ENCODE data around the gene MMP21.

MMP21 gene, protein sequence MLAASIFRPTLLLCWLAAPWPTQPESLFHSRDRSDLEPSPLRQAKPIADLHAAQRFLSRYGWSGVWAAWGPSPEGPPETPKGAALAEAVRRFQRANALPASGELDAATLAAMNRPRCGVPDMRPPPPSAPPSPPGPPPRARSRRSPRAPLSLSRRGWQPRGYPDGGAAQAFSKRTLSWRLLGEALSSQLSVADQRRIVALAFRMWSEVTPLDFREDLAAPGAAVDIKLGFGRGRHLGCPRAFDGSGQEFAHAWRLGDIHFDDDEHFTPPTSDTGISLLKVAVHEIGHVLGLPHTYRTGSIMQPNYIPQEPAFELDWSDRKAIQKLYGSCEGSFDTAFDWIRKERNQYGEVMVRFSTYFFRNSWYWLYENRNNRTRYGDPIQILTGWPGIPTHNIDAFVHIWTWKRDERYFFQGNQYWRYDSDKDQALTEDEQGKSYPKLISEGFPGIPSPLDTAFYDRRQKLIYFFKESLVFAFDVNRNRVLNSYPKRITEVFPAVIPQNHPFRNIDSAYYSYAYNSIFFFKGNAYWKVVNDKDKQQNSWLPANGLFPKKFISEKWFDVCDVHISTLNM

DNA sequence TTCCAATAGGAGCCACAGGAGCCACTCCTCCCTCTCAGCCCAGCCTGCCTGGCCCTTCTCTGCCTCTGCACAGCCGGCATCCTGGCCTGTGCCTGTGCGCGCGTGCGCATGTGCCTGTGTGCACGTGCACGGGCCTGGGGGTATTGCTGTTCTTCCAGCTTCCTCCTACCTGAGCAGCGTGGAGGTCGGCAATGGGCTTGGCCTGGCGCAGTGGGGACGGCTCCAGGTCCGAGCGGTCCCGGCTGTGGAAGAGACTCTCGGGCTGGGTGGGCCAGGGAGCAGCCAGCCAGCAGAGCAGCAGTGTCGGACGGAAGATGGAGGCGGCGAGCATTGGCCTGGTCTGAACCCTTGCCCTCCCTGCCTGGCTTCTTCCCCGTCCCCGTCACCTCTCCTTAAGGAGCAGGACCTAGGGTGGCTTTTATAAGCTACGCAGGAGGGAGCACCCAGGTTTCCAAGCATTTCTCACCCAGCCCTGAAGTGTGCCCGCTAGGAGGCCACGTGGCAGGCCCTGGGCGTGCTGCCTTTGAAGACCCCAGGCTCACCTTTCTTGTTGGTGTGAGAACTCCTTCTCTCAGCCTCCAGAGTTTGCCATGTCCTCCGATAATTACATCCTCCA, at the start of gene MMP21:
Gene MMP21 (minus strand): TSS at position 331 of the 616 bp plus-strand sequence. CDS start 0 bp downstream, at position 331.
- no peak for DNase-seq (ENCODE audit: low spot score)

DNA sequence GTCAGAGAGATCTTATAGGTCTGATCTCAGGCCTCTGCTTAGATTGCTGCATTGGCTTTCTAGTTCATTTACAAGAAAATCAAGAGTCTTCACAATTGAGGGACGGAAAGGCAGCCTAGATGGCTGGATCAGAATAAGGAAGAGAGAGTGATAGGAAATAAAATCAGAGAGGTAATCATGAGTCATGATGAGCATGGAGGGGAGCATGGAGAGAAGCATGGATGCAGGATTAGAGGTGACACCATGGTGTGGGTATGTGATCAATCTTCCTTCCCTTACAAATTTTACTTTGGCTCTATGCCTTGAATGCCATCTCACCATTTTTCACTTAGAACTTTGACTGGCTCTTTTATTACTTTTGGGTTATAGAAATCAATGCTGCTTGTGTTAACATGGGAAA, 49.1 kb upstream of the MMP21 start:
- peak; percentile 97 for DNase-seq (ENCODE audit: low spot score)

DNA sequence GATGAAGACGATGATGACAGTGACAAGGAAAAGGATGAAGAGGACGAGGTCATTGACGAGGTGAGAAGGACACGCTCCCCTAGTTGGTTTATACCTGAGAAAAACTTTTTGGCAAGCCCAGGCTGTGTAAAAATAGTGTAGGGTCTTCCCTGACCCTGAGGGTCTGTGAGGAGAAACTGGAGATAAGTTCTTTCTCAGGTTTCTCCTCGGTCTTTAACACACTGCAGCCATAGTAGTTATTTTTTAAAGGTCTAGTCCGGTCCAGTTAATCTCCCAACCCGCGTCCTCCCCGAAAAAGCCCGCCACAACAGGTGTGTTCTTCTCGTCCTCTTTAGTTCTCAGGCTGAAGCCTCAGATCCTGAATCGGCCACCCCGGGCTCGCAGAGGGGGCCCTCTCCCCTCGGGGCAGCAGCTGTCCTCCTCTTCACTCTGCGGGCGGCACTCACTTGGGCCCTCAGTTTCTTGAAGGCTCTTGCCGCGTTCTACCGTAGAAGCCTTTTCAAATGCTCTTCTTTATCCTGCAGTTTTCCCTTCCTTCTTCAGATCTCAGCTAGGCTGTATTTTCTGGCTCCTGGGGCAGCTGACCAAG, 48.1 kb upstream of the MMP21 start:
- DNase-seq (ENCODE audit: low spot score): peak; percentile 38

DNA sequence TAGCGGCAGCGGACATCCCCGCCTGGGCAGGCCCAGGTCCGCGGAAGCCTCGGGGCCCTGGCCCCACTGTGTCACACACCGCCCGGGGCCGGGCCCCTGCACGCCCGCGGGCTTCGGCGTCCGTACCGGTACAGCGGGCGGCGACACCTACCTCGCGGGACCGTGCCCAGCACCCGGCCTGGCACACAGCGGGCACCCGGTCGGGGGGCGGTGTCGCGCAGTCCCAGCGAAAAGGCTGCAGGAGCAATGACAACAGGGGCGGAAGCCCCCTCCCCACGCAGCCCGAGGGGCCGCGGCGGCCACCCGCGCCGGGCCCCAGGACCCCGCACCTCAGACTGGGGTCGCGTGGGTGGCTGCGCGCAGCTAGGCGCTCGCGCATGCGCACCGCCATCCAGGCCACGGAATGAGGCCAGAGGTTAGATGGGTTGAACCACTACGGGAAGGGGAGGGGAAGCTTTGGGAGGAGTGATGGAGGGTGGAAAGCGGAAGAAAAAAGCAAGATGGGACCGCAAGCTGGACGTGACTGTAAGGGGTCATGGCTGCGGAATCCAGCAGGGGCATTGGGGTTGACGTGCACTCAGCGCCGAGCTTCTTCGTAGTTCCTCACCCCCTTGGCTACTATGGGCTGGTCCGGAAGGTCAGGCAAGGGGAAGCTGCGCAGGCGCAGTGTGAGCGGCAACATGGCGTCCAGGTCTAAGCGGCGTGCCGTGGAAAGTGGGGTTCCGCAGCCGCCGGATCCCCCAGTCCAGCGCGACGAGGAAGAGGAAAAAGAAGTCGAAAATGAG, 47.4 kb upstream of the MMP21 start, which contains the start of the genes BCCIP and UROS:
Gene BCCIP (plus strand): TSS at position 669 of the 785 bp plus-strand sequence. CDS start 12 bp downstream, at position 681.
Gene UROS (minus strand): TSS at position 381 of the 785 bp plus-strand sequence. CDS start 6,759 bp downstream, outside the sequence.
- peak; percentile 91 for DNase-seq (ENCODE audit: low spot score)

DNA sequence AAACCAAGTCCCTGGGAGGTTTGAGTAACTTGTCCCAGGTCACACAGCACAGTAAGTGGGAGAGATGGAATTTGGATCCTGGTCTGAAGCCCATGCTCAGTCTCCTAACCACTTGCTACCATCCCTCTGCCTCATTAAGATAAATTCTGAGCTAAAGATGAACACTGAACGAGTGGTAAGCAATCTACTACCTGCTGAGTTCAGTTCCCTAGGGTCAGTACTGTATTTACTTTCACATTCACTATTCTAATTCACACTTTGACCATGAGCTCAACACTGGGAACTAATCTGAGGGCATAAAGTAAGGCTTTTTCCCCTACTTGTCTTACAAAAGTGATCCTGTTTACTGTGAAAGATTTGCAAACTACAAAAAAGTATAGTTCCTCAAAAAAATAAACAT, 45.1 kb upstream of the MMP21 start:
- DNase-seq (ENCODE audit: low spot score): no peak

DNA sequence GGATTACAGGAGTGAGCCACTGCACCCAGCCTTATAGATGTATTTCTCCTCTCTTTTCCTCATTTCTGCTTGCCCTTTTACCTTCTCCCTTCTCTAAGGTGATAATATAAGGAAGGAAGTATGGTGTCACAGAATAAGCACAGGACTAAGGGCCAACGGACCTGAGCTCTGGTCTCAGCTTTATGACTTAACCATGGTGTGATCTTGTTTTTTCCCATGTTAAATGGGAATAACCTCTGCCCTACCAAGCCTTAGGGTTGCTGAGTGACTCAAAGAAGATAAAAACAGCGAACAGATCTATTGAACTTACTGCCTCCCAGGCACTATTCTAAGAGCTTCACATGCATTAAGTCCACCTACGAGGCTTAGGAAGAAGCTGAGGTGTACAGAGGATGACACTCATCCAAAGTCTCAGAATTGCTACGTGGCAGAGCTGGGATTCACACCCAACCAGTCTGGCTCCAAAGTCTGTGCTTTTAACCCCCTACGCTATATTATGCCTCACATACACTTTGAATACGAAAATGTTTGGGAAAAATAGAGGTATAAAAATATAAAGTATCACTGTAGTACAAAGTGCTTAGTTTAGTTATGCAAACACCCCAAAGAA, 41.8 kb upstream of the MMP21 start:
- no peak for DNase-seq (ENCODE audit: low spot score)

DNA sequence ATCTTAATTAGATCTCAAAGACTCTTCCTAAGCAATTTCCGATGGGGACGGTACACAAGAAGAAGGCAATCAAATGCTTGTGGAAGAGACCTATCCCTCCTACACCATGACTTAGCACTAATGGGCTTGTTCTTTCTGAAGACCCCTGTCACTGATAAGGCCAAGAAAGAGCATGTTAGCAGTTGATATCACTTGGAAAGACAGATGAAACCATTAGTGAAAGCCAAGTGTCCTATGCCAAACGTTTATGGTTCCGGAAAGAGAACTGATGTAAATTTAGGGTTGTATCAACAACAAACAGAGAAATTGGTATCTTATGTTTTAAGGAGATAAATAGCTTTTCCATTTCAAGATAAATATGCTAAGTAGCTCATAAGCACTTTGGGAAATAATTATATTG, 40.9 kb upstream of the MMP21 start:
- DNase-seq (ENCODE audit: low spot score): no peak

DNA sequence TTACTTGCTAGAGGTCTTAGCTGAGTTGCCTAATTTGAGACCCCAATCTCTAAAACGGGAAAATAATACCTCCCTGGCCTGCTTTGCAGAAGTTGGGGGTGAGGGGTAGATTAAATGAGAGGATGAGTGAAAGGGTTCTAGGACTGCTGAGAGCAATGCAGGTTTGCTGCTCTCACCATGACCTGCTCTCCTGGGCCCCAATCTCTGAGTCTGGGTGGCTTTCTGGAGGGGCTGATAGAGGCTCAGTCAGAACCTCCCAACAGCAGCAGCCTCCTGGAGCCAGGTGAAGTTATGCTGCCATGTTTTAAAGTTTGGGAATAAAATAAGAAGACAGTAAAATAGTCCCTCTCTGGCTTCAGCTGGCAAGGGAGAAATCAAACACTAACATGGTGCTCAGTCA, 40.1 kb upstream of the MMP21 start:
- DNase-seq (ENCODE audit: low spot score): no peak

DNA sequence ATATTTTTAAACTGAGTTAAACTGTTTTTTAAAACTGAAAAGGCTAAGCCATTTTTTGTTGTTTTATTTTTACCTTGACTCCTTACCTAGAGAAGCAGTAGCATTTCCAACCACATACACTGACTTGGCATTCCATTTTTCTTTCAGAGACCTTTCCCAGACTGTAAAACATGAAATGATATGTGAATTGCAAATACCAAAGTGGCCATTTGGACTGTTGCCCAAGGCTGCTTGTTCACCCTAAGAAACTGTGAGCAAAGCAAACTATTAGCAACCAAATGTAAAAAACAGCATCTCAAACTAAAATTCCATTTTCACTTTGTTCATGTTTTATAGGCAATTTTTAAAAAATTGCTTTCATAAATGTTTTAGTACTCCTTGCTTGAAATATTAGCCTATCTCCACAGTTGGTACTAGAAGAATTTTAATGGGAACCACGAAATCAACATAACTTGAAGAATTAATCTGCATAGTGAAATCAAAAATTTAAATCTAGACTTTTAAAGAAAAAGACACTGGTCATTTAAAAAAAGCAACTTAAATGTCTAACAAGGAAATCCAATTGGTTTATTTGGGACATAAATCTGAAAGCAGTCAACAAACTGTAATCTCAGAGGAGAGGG, 36.6 kb upstream of the MMP21 start:
- no peak for DNase-seq (ENCODE audit: low spot score)

DNA sequence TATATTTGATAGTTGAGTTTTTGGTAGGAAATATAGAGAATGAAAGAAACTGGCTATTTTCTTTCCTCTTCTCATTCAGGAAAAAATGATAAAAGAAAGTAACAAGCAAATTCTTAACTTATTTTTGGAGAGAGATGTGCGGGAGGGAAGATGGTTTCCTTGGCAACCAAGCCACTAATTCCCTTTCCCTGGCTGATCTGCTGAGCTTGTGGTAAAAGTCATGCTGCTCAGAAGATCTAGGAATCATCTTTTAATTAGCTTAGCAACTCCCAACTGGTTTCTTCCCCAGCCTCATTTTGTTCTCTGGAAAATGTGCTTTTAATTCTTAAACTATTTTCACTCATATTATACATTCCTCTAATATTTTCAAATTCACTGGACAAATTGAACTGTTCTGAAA, 35.6 kb upstream of the MMP21 start:
- no peak for DNase-seq (ENCODE audit: low spot score)

DNA sequence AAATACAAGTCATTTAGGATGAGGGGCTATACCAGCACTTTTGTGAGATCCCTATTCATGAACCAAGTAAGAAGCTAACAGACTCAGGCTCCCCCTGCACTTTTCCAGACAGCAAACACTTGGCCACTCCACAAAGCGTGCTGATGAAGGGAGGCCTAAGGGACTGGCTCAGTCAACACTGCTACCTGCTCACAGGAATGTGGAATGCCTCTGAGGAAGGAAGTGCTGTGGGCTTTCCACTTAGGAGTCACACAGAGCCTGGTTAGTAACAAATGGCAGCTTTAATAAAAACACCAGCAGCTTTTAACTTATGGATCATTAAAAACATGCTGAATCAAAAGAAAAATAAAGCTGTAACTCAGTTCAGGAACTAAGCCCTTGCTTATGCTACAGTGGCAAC, 32.4 kb upstream of the MMP21 start:
- no peak for DNase-seq (ENCODE audit: low spot score)

DNA sequence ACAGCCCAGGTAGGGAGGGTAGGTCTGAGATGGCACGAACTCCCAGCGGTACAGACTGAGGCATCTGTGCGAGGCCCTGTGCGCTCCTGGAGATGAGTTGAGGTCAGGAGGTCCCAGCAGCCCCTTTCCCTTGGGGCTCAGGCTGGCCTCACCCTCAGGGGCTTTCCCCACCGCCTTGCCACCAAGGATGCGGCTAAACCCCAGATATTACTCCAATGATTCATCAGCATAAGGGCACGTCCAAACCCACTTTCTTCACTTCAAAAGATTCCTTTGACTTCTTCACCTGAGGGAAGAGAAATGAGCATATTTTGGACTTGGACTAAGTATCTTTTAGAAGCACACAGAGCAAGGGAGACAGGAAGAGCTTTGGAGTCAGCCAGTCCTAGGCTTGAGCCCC, 27.1 kb upstream of the MMP21 start:
- DNase-seq (ENCODE audit: low spot score): no peak

DNA sequence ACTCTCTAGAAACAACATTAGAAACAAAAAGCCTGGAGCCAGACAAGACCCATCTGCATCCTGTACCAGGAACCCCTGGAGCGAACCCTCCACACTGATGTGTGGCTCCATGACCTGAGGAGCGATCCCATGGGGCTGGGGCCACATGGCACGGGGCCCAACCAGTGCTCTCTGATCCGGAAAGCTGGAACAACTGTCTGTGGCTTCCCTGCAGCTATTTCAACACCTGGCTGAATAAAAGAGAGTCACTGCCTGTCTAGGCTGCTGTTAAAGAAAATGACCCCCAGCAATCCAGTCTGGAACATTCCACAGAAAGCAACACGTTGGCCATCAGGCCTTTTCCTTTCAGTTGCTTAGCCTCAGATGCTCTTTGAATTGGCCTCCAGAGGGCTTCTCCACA, 26.5 kb upstream of the MMP21 start:
- no peak for DNase-seq (ENCODE audit: low spot score)

DNA sequence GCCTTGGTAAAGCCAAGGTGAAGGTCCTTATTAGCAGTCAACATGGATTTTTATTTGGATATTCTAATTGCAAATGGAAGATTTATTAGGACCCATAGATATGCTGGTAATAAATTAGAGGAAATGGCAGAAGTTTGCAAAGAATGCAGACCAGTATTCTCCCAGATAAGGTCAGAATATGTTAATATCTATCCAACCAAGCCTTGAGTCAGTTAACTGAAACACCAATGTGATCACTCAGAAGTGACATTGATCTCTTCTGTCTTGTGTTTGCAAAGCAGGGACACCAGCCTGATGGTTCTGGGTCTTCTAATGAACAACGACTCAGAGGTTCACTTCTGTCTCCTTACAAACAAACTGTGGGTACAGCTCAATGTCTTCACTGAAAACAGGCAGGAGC, 26.0 kb upstream of the MMP21 start:
- no peak for DNase-seq (ENCODE audit: low spot score)

DNA sequence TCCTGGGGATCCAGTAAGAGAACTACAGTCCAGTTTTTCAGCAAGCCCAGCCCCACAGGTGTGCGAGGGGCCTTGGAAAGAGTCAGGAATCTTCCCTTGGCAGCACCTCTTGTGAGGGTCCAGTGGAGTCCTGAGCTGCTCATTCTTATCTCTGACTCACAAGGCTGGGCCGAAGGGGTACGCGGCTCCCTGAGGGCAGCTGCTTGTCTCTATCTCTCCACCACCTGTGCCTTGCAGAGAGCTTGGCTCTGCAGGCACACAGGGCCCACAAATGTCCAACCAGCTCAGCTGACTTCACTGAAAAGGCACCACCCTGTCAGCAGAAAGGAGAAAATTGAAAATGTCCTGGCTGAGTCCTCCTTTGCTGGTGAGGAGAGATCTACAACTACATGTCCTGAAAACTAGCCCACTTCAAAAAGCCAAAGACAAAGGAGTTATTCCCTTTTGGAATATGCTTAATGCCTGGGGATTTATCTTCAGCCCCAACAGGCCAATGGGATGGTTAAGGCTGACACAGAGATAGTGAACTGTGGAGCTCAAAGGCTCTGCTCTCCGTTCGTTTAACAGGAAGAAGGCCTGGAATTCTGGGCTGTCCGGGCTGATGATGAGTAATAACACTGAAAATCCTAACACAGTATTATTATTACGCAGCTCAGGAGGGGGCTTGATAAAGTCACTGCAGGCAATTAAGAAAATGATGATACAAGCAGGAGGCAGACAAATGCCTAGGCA, 24.0 kb upstream of the MMP21 start:
- no peak for DNase-seq (ENCODE audit: low spot score)

DNA sequence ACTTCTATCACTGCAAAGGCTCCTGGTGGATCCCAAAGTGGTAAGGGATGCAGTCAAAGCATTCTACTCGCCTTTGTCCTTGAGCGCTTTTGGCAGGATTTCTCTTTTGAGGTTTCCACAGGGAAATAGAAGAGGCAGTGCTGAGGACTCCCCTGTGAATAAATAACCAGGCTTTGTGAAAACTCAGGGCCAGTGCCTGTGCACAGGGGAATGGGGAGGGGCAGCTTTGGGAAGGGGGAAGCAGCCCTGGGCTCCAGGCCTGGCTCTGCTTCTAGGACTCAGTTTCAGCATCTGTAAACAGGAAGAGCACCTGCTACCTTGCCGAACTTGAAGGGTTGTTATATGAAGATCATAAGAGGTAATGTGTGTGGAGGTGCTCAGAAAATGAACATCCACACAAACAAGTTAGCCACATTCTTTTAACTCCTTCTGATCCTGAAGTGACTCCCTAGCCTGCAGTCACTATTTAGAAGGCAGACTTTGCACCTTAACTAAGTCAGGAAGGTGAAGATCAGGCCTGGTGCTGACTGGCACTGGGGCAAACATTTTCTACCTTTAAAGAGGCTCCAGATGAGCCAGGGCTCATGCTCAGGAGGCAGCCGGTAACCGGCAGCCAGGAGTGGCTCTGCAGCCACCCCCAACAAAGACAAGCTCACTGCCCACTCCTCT, 22.5 kb upstream of the MMP21 start:
- DNase-seq (ENCODE audit: low spot score): no peak

DNA sequence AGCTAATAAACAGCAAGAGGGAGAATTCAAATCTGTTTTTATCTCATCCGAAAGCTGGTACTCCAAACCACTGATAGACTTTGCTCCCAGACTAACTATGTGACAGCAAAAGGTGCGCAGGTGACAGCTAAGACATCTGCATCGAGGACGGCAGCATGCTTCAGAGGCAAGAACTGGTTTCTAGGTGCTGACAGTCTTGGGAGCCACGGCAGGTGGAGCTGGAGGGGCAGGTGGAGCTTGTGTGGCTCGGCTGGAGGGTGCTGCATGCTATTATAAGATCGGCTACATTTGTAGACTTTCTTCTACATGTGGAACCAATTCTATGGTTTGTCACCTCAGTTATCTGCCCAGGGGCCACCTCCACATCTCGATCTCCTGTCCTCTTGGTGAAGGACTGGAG, 21.8 kb upstream of the MMP21 start:
- no peak for DNase-seq (ENCODE audit: low spot score)

DNA sequence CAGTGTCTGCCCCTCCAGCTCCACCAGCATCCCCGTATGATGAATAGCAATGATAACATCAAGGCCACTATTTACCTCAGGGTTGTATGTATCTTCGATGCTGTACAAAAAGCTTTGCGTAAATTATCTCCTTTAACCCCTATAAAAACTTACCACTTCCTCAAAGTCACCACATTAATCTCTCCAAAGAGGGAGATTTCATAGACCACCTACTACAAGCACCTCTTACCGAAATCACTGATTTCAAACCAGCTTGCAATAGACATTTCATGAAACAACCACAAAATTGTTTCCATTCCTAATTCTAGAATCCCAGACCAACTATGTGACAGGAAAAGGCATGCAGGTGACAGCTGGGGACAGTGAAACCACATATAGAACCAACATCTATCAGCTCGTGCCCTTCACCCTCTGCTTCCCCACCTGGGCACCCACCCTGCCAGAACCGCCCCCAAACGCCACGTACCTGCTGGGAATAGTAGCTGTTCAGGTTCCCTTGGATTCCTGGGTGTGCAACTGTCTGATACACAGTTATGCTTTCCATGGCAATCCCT, 20.1 kb upstream of the MMP21 start:
- DNase-seq (ENCODE audit: low spot score): no peak

DNA sequence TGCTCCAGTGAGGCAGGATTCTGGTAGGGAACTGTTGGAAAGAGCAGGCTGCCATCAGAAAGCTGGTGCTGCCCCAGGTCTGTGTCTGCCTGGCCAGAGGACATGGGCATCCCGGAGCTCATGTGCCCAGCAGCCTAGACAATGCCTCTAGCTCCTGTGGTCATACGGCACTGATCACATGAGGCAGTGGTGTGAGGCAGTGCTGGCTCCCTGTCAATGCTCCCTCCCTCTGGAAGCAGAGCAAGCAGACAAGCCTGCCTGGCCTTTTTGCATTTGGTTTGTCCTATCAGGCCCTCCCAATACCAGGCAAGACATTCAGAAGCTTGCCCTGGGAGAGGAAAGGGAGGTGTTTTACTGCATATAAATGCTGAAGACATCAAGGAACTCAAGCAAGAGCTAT, 19.5 kb upstream of the MMP21 start:
- no peak for DNase-seq (ENCODE audit: low spot score)

All from RKO (cell line).